H1 (cell line): Measurements from ENCODE around the gene HMGCLL1. TPM values are rescaled to one million over a fixed set of nuclear protein-coding genes. Genes with fewer than 3 reads are reported as not detected.

Experiments used
- CTCF ChIA-PET: fragments of 300-600 bp; sonication (Branson Sonifier 250); formaldehyde crosslinking; loops from one replicate; lab custom pipeline; 2021; ENCODE audit not compliant: partially characterized antibody; lab: Charles Lee
- POLR2A ChIA-PET: fragments of 300-600 bp; sonication (Branson Sonifier 250); formaldehyde crosslinking; loops from one replicate; lab custom pipeline; 2021; ENCODE audit warnings: inconsistent platforms; ENCODE audit not compliant: partially characterized antibody; lab: Charles Lee
- DNase-seq, 2 experiments: peaks; one replicate each; pipeline versions ENCODE4 v3.0.0 to v3.0.0-alpha.2; 2010 to 2022; ENCODE audit warnings: low spot score in 2 of 2, low read depth in 1 of 2, mixed read lengths in 1 of 2
- FAIRE-seq: peaks from 2 replicates; lab custom pipeline; 2011; peaks lifted over from hg19 to GRCh38; lab: Jason Lieb, UNC
- H2AFZ ChIP-seq: 2 replicates; pipeline ENCODE4 v1.8.1; 2012; ENCODE audit warnings: low read length, inconsistent platforms
- H2AK5ac ChIP-seq: 2 replicates; pipeline ENCODE4 v1.6.1; 2013; ENCODE audit warnings: low read depth, low read length
- H2BK120ac ChIP-seq: replicated peaks from 2 replicates; pipeline ENCODE3; 2013; ENCODE audit warnings: low read depth, low read length, inconsistent platforms
- H2BK12ac ChIP-seq: 2 replicates; pipeline ENCODE4 v1.6.1; 2013; ENCODE audit warnings: low read depth, low read length
- H2BK15ac ChIP-seq: 2 replicates; pipeline ENCODE4 v1.6.1; 2013; ENCODE audit warnings: low read length
- H2BK20ac ChIP-seq: 2 replicates; pipeline ENCODE4 v1.6.1; 2013; ENCODE audit warnings: low read length
- H2BK5ac ChIP-seq: 2 replicates; pipeline ENCODE4 v1.6.1; 2013; ENCODE audit warnings: low read depth, low read length
- H3K14ac ChIP-seq: 2 replicates; pipeline ENCODE4 v1.6.1; 2013; ENCODE audit warnings: inconsistent platforms; ENCODE audit not compliant: insufficient read length
- H3K18ac ChIP-seq: 2 replicates; pipeline ENCODE4 v1.6.1; 2013; ENCODE audit warnings: low read length; ENCODE audit errors: extremely low read depth
- H3K23ac ChIP-seq: 2 replicates; pipeline ENCODE4 v1.6.1; 2013; ENCODE audit warnings: inconsistent platforms; ENCODE audit not compliant: insufficient read length
- H3K23me2 ChIP-seq: 2 replicates; pipeline ENCODE4 v1.6.1; 2013; ENCODE audit warnings: low read depth, low read length
- H3K27ac ChIP-seq: 2 replicates; pipeline ENCODE4 v1.6.1; 2011; ENCODE audit warnings: low read depth, low read length, inconsistent platforms
- H3K27me3 ChIP-seq, 4 experiments: replicated peaks in 1 of 4; 1 replicate in 1 of 4; 2 replicates in 3 of 4; pipeline versions ENCODE4 v1.6.1 to v1.8.1; 2011 to 2013; ENCODE audit warnings: low read length in 3 of 4, mild to moderate bottlenecking in 3 of 4, inconsistent platforms in 2 of 4, mixed read lengths in 2 of 4, moderate library complexity in 1 of 4; ENCODE audit not compliant: control insufficient read depth in 3 of 4, insufficient read depth in 3 of 4; ENCODE audit errors: extremely low read depth in 1 of 4
- H3K36me3 ChIP-seq, 4 experiments: 2 replicates each; pipeline versions ENCODE4 v1.6.1 to v1.8.1; 2011 to 2013; ENCODE audit warnings: mild to moderate bottlenecking in 4 of 4, low read length in 3 of 4, moderate library complexity in 2 of 4, control low read depth in 1 of 4, inconsistent platforms in 1 of 4; ENCODE audit not compliant: insufficient read depth in 4 of 4, control insufficient read depth in 2 of 4
- H3K4ac ChIP-seq: replicated peaks from 2 replicates; pipeline ENCODE3; 2013; ENCODE audit warnings: low read length, low read depth, mixed read lengths, inconsistent platforms; ENCODE audit not compliant: insufficient read length
- H3K4me1 ChIP-seq, 4 experiments: replicated peaks in 1 of 4; 1 replicate in 1 of 4; 2 replicates in 3 of 4; pipeline versions ENCODE4 v1.6.1 to v1.8.1; 2011 to 2013; ENCODE audit warnings: low read length in 3 of 4, inconsistent platforms in 2 of 4, mixed read lengths in 1 of 4; ENCODE audit not compliant: insufficient read depth in 4 of 4, control insufficient read depth in 3 of 4
- H3K4me2 ChIP-seq, 2 experiments: 2 replicates each; pipeline versions ENCODE4 v1.6.1 to v1.8.1; 2011 to 2013; ENCODE audit warnings: low read depth in 2 of 2, low read length in 2 of 2, control low read depth in 1 of 2, inconsistent platforms in 1 of 2, mild to moderate bottlenecking in 1 of 2; ENCODE audit not compliant: insufficient read depth in 1 of 2
- H3K4me3 ChIP-seq, 4 experiments: fragments of 200-600, 300-600 bp in 1 of 4; sonication (generic), shearing (Covaris generic), sonication (Bioruptor Twin) in 1 of 4; 2 replicates each; pipeline versions ENCODE4 v1.5.1 to v1.8.1; 2011 to 2016; ENCODE audit warnings: low read length in 4 of 4, low read depth in 3 of 4, control low read depth in 2 of 4, inconsistent platforms in 2 of 4, mild to moderate bottlenecking in 2 of 4, mixed read lengths in 1 of 4, moderate library complexity in 1 of 4; ENCODE audit not compliant: insufficient read depth in 2 of 4; ENCODE audit errors: extremely low read depth in 1 of 4
- H3K56ac ChIP-seq: replicated peaks from 2 replicates; pipeline ENCODE3; 2013; ENCODE audit warnings: low read depth, mild to moderate bottlenecking, mixed read lengths, low read length, inconsistent platforms; ENCODE audit not compliant: insufficient read length
- H3K79me1 ChIP-seq: 2 replicates; pipeline ENCODE4 v1.6.1; 2013; ENCODE audit warnings: low read depth, low read length, control low read depth
- H3K79me2 ChIP-seq, 2 experiments: 2 replicates each; pipeline versions ENCODE4 v1.6.1 to v1.8.1; 2012 to 2013; ENCODE audit warnings: low read length in 2 of 2, mild to moderate bottlenecking in 2 of 2, inconsistent platforms in 1 of 2; ENCODE audit not compliant: insufficient read depth in 2 of 2, control insufficient read depth in 1 of 2
- H3K9ac ChIP-seq, 4 experiments: replicated peaks in 1 of 4; 1 replicate in 1 of 4; 2 replicates in 3 of 4; pipeline versions ENCODE4 v1.6.1 to v1.8.1; 2011 to 2013; ENCODE audit warnings: low read depth in 3 of 4, low read length in 3 of 4, control low read depth in 2 of 4, mild to moderate bottlenecking in 2 of 4, moderate library complexity in 2 of 4, inconsistent platforms in 1 of 4; ENCODE audit errors: extremely low read depth in 1 of 4
- H3K9me3 ChIP-seq, 2 experiments: 2 replicates each; pipeline versions ENCODE4 v1.6.1 to v1.8.1; 2012 to 2013; ENCODE audit warnings: mild to moderate bottlenecking in 2 of 2, moderate library complexity in 2 of 2, control low read depth in 1 of 2, inconsistent platforms in 1 of 2, low read depth in 1 of 2, low read length in 1 of 2, mixed read lengths in 1 of 2; ENCODE audit not compliant: insufficient read depth in 2 of 2
- H4K20me1 ChIP-seq, 2 experiments: replicated peaks in 1 of 2; 2 replicates each; pipeline versions ENCODE3 to v1.8.1; 2011 to 2013; ENCODE audit warnings: inconsistent platforms in 2 of 2, low read length in 2 of 2, mild to moderate bottlenecking in 1 of 2; ENCODE audit not compliant: insufficient read depth in 2 of 2, control insufficient read depth in 1 of 2
- H4K5ac ChIP-seq: 2 replicates; pipeline ENCODE4 v1.6.1; 2013; ENCODE audit warnings: low read length, low read depth, mixed read lengths, inconsistent platforms; ENCODE audit not compliant: insufficient read length
- H4K8ac ChIP-seq: 2 replicates; pipeline ENCODE4 v1.8.0; 2013; ENCODE audit warnings: mild to moderate bottlenecking, moderate library complexity, low read length, inconsistent platforms; ENCODE audit not compliant: insufficient read depth; ENCODE audit errors: extremely low read depth
- H4K91ac ChIP-seq: replicated peaks from 2 replicates; pipeline ENCODE3; 2013; ENCODE audit warnings: low read length, mixed read lengths, inconsistent platforms; ENCODE audit not compliant: insufficient read length
- BACH1 ChIP-seq: IDR thresholded peaks from 2 replicates; pipeline ENCODE4 v1.6.1; 2012; ENCODE audit warnings: low read length, improper control_type of control experiment
- WGBS, 2 experiments: shearing (Covaris generic) in 1 of 2; methylation state at CpG; one replicate each; pipeline versions ENCODE4 v1.1.6 to v1.1.7; 2013 to 2015; ENCODE audit warnings: low lambda C conversion rate in 2 of 2, mixed read lengths in 2 of 2, inconsistent platforms in 1 of 2, low coverage in 1 of 2, missing lambda C conversion rate in 1 of 2; ENCODE audit not compliant: insufficient replicate concordance in 2 of 2, insufficient coverage in 1 of 2, insufficient read length in 1 of 2; ENCODE audit errors: extremely low coverage in 1 of 2, missing lambda C conversion rate in 1 of 2; 5-methylcytosine and 5-hydroxymethylcytosine counted together
- polyA plus RNA-seq, 7 experiments: library from polyadenylated mRNA; depleted of rRNA in 3 of 7; stranded (reverse) in 5 of 7; unstranded in 2 of 7; fragments of >200 nt in 5 of 7; fragments of 200-250 nt in 2 of 7; gene quantifications; 1 replicate in 5 of 7; 2 replicates in 1 of 7; 4 replicates in 1 of 7; pipeline versions ENCODE4 v1.2.1 to v1.2.3, GENCODE V29; 2011 to 2013; ENCODE audit warnings: missing spikeins in 2 of 7, mixed read lengths in 2 of 7
- total RNA-seq: library from RNA; stranded (reverse); fragmentation: NEBNext Ultra II Directional; extraction: Animal tissue kit (Norgen Biotek cat#: 25700); gene quantifications from 2 replicates; pipeline ENCODE4 v1.2.1, GENCODE V29; 2021
- TF ChIP-seq, protein P1 (sequence below): IDR thresholded peaks from 2 replicates; pipeline ENCODE4 v1.6.1; 2011; ENCODE audit warnings: low read depth, mild to moderate bottlenecking, low read length; ENCODE audit not compliant: insufficient read depth

The HMGCLL1 gene
- total and polyA plus RNA-seq, 2 of the 8 experiments (the other 6 are each of a cell fraction or from before 2014, with no cell fraction given) = 0.06 to 0.41 TPM

GRCh38 chr6:55569638-55570037 is 9.4 kb downstream of the HMGCLL1 start:
- no peak overlapping the region for H2BK5ac ChIP-seq
- H4K5ac ChIP-seq = no peak overlapping the region
- no peak overlapping the region for H3K56ac ChIP-seq
- no peak overlapping the region for H2BK20ac ChIP-seq
- H3K18ac ChIP-seq = no peak overlapping the region
- H3K23ac ChIP-seq = no peak overlapping the region
- H3K4me1 ChIP-seq = peaks cover 0 to 4% (median 0%) of the 10 kb centered on the region in 4 experiments; a peak in 1 of 7 replicates
- no peak overlapping the region for H2AK5ac ChIP-seq
- H3K4me3 ChIP-seq = no peak overlapping the region
- CTCF ChIA-PET = interaction anchor here (0.6 to 2.1 kb wide), 5 partner anchors 8 to 381 kb away, joined by 3 to 7 read pairs (median 4); no protein-coding TSS in a partner anchor
- H2BK12ac ChIP-seq = no peak overlapping the region
- H2BK120ac ChIP-seq = no peak overlapping the region
- no peak for FAIRE-seq
- no peak overlapping the region for H3K4me2 ChIP-seq
- POLR2A ChIA-PET = no interaction called here
- no peaks in the 10 kb centered on the region for H3K23me2 ChIP-seq
- H3K9me3 ChIP-seq = no peaks in the 10 kb centered on the region; a peak in 2 of 4 replicates
- H3K4ac ChIP-seq = no peak overlapping the region
- H2BK15ac ChIP-seq = no peak overlapping the region
- H2AFZ ChIP-seq = no peak overlapping the region
- no peak overlapping the region for H3K9ac ChIP-seq
- H3K27me3 ChIP-seq = no peaks in the 10 kb centered on the region
- no peak overlapping the region for H3K27ac ChIP-seq
- no peaks in the 10 kb centered on the region for H3K79me2 ChIP-seq
- no peaks in the 10 kb centered on the region for H3K79me1 ChIP-seq
- no peak overlapping the region for H3K14ac ChIP-seq
- H4K91ac ChIP-seq = no peak overlapping the region
- H3K36me3 ChIP-seq = no peaks in the 10 kb centered on the region
- H4K20me1 ChIP-seq = no peaks in the 10 kb centered on the region
- no peak overlapping the region for H4K8ac ChIP-seq
- DNase-seq = no peak
- WGBS, 2 experiments = 96% methylated on average over 3 of the region's 3 CpGs; no CpG with 5 or more reads in 1 of the 2 experiments
- TF ChIP-seq, protein P1, sequence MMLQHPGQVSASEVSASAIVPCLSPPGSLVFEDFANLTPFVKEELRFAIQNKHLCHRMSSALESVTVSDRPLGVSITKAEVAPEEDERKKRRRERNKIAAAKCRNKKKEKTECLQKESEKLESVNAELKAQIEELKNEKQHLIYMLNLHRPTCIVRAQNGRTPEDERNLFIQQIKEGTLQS = no peak
- no peak for TF ChIP-seq BACH1
